Measurements from ENCODE around the gene FUOM. TPM values are rescaled to one million over a fixed set of nuclear protein-coding genes. Genes with fewer than 3 reads are reported as not detected.

FUOM gene
- total RNA-seq, 1 experiment from 2014 or later = 16.0 TPM

DNA sequence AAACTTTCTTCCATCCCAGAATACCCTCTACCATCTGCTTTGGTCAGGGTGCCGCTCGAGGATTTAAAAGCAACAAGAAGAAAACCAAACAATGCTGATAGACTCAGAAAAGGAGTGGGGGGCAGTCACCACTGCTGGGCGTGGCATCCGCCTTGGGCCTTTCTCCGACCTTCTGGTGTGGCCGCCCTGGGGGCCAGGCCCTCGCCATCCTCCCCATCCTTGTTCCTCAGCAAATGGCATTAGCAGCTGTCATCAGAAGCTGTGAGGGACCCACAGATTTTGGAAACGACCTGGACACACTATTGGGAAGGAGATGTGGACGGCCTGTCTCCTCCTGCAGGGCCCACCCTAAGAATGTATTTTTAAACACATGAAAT, 45.1 kb downstream of the FUOM start:
- BruUV-seq (replicated peaks) = no TSS peak
- no peak for TF ChIP-seq EZH2 (IDR thresholded peaks at IDR 0.05; ENCODE audit: borderline replicate concordance, low read depth, low read length, poor library complexity, severe bottlenecking)
- TF ChIP-seq, protein P1, sequence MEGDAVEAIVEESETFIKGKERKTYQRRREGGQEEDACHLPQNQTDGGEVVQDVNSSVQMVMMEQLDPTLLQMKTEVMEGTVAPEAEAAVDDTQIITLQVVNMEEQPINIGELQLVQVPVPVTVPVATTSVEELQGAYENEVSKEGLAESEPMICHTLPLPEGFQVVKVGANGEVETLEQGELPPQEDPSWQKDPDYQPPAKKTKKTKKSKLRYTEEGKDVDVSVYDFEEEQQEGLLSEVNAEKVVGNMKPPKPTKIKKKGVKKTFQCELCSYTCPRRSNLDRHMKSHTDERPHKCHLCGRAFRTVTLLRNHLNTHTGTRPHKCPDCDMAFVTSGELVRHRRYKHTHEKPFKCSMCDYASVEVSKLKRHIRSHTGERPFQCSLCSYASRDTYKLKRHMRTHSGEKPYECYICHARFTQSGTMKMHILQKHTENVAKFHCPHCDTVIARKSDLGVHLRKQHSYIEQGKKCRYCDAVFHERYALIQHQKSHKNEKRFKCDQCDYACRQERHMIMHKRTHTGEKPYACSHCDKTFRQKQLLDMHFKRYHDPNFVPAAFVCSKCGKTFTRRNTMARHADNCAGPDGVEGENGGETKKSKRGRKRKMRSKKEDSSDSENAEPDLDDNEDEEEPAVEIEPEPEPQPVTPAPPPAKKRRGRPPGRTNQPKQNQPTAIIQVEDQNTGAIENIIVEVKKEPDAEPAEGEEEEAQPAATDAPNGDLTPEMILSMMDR (conservative IDR thresholded peaks at IDR 0.05; ENCODE audit: low read depth, low read length) = no peak
- H3K9me3 ChIP-seq (ENCODE audit: low read depth, low read length, poor library complexity, severe bottlenecking) = no peaks in the 10 kb centered on the region
- H3K36me3 ChIP-seq (ENCODE audit: insufficient read depth, low read length, poor library complexity, severe bottlenecking) = peaks cover 14% of the 10 kb centered on the region
- H3K4me3 ChIP-seq (ENCODE audit: low read depth, low read length, poor library complexity, severe bottlenecking) = no peak overlapping the region
- DNase-seq (ENCODE audit: low spot score) = no peak
- H3K4me1 ChIP-seq (ENCODE audit: insufficient read depth, low read length, poor library complexity, severe bottlenecking) = peaks cover 3% of the 10 kb centered on the region
- H3K27me3 ChIP-seq (replicated peaks; ENCODE audit: insufficient read depth, low read depth, low read length, poor library complexity) = no peaks in the 10 kb centered on the region
- H3K27ac ChIP-seq (ENCODE audit: low read depth, low read length, poor library complexity, severe bottlenecking) = no peak overlapping the region
- CTCF ChIA-PET = no interaction called here
- intact Hi-C loops (cut with micrococcal nuclease; ENCODE audit: unreplicated experiment) = no loop called here
- POLR2A ChIA-PET (ENCODE audit: low non-redundant PET) = no interaction called here

DNA sequence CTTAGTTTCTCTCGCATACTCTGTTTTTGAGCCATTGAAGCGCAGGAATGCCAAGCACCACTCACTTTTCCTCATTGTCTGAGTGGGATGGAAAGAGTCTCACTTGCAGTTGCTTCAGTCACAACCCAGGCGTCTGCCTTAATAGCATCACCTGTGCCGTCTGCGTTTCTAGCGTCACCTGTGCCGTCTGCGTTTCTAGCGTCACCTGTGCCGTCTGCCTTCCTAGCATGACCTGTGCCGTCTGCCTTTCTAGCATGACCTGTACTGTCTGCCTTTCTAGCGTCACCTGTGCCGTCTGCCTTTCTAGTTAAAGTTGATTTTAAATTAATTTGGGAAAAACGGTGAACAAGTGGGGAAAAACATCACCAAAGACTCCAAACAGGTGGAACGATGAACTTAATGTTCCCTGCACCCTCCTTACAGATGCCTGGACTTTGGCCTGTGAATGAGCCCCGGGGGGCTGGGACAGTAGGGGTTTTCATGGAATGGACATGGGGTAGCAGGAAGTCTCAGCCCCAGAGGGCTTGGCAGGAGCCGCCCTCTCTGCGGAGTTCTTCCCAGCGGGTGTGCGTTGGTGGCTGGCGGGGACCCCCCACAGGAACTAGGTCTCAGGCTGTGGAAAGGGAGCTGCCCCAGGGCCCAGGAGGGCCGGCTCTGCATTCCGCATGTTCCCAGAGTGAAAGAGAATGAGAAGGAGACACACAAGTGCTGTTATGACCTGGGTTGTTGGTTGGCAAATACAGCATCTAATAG, 45.6 kb downstream of the FUOM start:
- no peak for TF ChIP-seq EZH2 (IDR thresholded peaks at IDR 0.05; ENCODE audit: borderline replicate concordance, low read depth, low read length, poor library complexity, severe bottlenecking)
- TF ChIP-seq, protein P1 (conservative IDR thresholded peaks at IDR 0.05; ENCODE audit: low read depth, low read length) = no peak
- Histone ChIP-seq H3K4me1 (ENCODE audit: insufficient read depth, low read length, poor library complexity, severe bottlenecking) (peaks cover 3% of the 10 kb centered on the region), H3K4me3 (ENCODE audit: low read depth, low read length, poor library complexity, severe bottlenecking) (no peak overlapping the region), H3K9me3 (ENCODE audit: low read depth, low read length, poor library complexity, severe bottlenecking) (no peaks in the 10 kb centered on the region), H3K27me3 (replicated peaks; ENCODE audit: insufficient read depth, low read depth, low read length, poor library complexity) (no peaks in the 10 kb centered on the region), H3K36me3 (ENCODE audit: insufficient read depth, low read length, poor library complexity, severe bottlenecking) (peaks cover 14% of the 10 kb centered on the region), H3K27ac (ENCODE audit: low read depth, low read length, poor library complexity, severe bottlenecking) (no peak overlapping the region)
- ChIA-PET POLR2A (ENCODE audit: low non-redundant PET) (no interaction called here), CTCF (no interaction called here)
- intact Hi-C loops (cut with micrococcal nuclease; ENCODE audit: unreplicated experiment) = no loop called here
- BruUV-seq (replicated peaks) = no TSS peak
- no peak for DNase-seq (ENCODE audit: low spot score)

DNA sequence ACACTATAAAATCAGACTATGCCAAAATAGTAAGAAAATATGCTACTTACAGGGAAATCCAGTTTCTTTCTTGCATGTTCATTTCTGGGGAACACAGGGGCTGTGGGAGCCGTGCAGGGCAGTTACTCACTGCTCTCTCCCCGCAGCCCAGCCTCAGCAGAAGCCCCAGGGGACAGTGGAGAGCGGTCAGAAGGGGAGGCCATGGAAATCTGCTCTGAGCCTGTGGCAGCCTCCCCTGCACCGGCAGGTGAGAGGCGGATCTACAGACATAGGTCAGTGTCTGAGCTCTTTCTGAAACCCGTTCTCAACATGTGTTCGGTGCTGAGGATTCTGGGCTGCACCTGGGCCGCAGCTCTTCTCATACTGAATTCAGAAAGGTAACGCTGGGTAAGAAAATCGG, 46.2 kb downstream of the FUOM start:
- BruUV-seq (replicated peaks) = no TSS peak
- intact Hi-C loops (cut with micrococcal nuclease; ENCODE audit: unreplicated experiment) = no loop called here
- ChIA-PET CTCF (no interaction called here), POLR2A (ENCODE audit: low non-redundant PET) (no interaction called here)
- no peak for DNase-seq (ENCODE audit: low spot score)
- Histone ChIP-seq H3K9me3 (ENCODE audit: low read depth, low read length, poor library complexity, severe bottlenecking) (no peaks in the 10 kb centered on the region), H3K36me3 (ENCODE audit: insufficient read depth, low read length, poor library complexity, severe bottlenecking) (peaks cover 14% of the 10 kb centered on the region), H3K4me1 (ENCODE audit: insufficient read depth, low read length, poor library complexity, severe bottlenecking) (peaks cover 3% of the 10 kb centered on the region), H3K27me3 (replicated peaks; ENCODE audit: insufficient read depth, low read depth, low read length, poor library complexity) (no peaks in the 10 kb centered on the region), H3K4me3 (ENCODE audit: low read depth, low read length, poor library complexity, severe bottlenecking) (no peak overlapping the region), H3K27ac (ENCODE audit: low read depth, low read length, poor library complexity, severe bottlenecking) (no peak overlapping the region)
- no peak for TF ChIP-seq EZH2 (IDR thresholded peaks at IDR 0.05; ENCODE audit: borderline replicate concordance, low read depth, low read length, poor library complexity, severe bottlenecking)
- TF ChIP-seq, protein P1 (conservative IDR thresholded peaks at IDR 0.05; ENCODE audit: low read depth, low read length) = no peak

Measured in A673 (cell line).